ENCODE results near the gene CD226.

DNA sequence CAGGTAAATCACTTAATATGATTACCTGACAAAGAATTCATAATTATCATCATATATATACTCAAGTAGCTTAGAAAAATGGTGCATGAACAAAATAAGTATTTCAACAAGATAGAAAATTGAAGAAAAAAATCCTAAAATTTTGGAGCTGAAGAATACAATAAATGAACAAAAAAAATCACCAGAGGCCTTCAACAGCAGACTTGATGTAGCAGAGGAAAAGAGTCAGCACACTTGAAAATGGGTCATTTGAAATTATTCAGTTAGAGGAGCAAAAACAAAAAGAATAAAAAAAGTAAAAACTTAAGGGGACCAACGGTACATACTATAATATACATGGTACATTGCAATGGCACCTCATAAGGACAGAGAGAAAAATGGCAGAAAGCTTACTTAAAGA, 40.2 kb upstream of the CD226 start:
- TF ChIP-seq, protein P1, sequence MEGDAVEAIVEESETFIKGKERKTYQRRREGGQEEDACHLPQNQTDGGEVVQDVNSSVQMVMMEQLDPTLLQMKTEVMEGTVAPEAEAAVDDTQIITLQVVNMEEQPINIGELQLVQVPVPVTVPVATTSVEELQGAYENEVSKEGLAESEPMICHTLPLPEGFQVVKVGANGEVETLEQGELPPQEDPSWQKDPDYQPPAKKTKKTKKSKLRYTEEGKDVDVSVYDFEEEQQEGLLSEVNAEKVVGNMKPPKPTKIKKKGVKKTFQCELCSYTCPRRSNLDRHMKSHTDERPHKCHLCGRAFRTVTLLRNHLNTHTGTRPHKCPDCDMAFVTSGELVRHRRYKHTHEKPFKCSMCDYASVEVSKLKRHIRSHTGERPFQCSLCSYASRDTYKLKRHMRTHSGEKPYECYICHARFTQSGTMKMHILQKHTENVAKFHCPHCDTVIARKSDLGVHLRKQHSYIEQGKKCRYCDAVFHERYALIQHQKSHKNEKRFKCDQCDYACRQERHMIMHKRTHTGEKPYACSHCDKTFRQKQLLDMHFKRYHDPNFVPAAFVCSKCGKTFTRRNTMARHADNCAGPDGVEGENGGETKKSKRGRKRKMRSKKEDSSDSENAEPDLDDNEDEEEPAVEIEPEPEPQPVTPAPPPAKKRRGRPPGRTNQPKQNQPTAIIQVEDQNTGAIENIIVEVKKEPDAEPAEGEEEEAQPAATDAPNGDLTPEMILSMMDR (conservative IDR thresholded peaks at IDR 0.05; ENCODE audit: low read depth, low read length) = no peak
- TF ChIP-seq NFE2L2 (IDR thresholded peaks at IDR 0.05; ENCODE audit: low read depth, low read length) (no peak), MXI1 (IDR thresholded peaks at IDR 0.05; ENCODE audit: borderline replicate concordance, low read depth, low read length) (no peak)

Measured in IMR-90 (cell line).